DMS114 treated with DMSO at 0.1 percent for 48 hours (cell line): Measurements from ENCODE around the gene UBA1.

Source experiments
- DNase-seq: peaks from one replicate; lab custom pipeline; 2025; ENCODE audit not compliant: unreplicated experiment; lab: John Stamatoyannopoulos, UW

The UBA1 gene

GRCh38 chrX:47227334-47227583 is 33.6 kb downstream of the UBA1 start:
- no peak for DNase-seq

DNA sequence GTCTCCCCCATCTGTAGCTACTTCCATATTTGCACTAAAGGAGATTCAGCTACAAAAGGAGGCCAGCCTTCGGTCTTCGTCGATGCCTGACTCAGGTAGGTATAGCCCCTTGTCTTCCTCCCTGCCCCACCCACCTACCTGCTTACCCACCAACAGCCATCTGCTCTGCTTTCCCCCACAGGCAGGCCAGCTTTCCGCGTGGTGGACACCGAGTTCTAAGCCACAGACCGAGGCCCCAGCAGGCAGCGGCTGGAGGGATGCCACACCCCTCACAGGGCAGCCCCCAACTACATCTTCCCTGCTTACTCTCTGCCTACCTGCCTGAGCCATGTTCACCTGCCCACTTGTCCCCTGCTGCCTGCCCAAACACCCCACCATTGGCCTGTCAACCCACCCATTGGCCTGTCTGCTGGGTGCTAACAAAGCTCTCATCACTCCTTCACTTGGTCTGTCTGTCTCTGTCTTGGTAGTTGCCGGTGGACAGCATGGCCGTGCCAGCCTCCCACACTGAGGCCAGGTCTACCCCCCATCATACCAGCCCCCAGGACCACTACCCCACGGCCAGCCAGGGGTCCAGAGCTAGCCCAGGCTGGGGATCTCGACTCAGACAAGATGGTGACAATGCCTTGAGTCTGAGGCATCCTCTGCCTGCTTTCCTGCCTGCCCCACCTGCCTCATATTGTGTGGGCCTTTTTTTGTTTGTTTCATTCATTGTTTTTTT is 35.1 kb downstream of the UBA1 start:
- no peak for DNase-seq

- DNase-seq: no peak
These were observed 35.8 kb downstream of the UBA1 start for GRCh38 chrX:47229427-47229826.

DNA sequence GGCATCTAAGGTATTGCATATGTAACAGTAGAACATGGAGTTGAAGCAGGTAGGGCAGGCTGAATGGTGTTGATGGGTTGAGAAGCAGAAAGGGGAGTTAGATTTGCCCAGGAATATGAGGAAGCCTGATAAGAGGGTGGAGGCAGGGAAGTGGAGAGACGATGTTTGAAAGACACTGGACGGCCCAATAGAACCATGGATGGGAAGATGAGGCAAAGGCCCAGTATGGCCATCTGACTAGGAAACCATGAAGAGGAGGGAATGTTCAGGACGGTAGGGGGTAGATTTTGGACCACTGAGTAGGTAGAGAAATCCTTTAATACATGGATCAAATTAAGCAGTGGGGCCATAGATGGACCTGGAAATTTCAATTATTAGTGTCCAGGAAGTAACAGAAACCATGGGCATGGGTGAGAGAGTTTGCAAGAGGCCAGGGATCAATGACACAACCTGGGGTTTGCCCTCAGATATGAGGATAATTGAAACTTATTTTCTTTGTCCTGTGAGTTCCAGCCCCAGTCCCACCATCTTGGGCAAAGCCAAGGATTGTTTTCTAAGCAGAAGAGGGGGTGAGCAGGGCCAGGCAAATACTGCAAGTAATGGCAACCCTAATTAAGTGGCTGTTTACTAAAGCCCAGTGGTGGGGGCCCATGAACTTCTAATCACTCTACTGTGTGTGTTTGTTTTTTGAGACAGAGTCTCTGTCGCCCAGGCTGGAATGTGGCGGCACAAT is 36.7 kb downstream of the UBA1 start:
- DNase-seq: no peak

DNA sequence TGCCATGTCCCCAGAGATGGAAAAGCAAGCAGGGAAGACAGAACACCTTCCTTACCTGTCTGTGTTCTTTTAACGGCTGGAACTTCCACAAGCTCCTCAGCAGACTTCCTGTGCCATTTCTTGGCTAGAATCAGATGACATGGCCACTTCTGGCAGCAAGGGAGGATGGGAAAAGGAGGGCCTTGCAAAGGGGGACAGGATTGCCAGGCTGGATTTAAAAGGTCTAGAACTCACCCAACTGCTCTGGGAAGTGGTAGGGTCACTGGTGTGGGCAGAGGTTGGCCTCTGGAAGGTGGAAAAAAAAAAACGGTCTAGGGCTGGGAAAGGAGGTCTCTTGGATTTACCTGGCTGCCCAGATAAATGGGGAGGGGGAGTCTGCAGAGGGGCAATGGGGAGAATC is 37.5 kb downstream of the UBA1 start:
- DNase-seq: no peak

DNA sequence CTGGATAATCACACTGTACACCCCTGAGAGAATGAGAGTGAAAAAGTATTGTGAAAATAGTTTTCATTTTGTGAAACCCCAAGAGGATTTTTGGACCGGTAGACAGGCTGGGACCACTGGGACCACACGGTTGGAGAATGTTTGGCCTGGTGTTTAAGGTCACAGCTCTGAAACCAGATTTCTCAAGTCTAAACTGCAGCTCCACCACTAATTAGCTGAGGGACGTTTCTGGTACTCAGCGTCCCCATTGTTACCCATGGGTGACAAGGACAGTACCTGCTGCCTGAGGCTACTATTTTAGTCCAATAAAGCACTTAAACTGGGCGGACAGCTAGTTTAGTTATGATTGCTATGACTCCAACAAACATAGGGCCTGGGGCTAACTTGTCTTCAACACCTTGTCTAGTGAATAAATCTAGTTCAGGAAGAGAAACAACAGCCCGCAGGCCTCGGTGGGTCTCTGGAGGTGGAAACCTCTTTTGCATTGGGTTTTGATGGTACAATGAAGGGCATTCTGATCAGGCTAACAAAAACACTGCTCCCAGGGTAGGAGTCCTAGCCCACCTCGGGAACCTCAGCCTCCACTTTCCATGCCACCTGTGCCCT is 38.7 kb downstream of the UBA1 start:
- no peak for DNase-seq

DNA sequence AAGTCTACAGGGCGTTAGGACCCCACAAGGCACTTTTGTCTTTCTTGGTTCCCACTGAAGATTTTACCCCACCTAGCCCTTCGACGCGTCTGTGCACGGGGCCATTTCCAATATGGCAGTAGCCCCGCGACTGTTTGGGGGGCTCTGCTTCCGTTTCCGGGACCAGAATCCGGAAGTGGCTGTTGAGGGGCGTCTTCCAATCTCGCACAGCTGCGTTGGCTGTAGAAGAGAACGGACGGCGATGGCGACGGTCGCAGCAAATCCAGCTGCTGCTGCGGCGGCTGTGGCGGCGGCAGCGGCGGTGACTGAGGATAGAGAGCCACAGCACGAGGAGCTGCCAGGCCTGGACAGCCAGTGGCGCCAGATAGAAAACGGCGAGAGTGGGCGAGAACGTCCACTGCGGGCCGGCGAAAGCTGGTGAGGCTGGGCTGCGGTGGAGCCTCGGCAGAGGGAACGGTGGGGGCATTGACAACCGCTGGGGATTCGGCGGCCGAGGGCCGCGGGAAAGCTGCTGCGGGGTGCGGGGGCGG is 39.2 kb downstream of the UBA1 start, which contains the start of gene USP11:
Gene USP11 (plus strand): TSS at position 207 of the 530 bp plus-strand sequence. CDS start 35 bp downstream, at position 242.
- DNase-seq: peak; percentile 31

GRCh38 chrX:47233333-47234113 is 39.9 kb downstream of the UBA1 start:
- peak; percentile 91 for DNase-seq

- no peak for DNase-seq
These were observed 41.0 kb downstream of the UBA1 start for GRCh38 chrX:47234583-47234982.

DNA sequence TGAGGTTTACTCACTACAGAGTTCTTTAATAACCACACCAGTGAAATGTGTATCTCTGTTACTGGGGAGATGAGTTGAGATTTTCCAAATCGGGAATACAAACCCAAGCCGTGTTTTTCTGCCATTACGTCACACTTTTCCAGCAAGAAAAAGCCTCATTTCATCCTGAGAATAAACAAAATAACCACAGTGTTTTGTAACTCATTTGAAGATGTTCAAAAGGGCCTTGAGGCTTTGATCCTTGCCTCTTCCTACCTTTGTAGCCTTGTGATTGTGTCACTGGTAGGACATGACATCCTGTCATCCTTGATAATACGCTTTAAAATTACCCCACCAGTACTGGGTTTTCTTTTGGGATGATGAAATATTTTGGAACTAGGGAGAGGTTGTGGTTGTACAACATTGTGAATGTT is 42.1 kb downstream of the UBA1 start:
- DNase-seq: no peak

- no peak for DNase-seq
These were observed 45.6 kb downstream of the UBA1 start for GRCh38 chrX:47239199-47239598.

DNA sequence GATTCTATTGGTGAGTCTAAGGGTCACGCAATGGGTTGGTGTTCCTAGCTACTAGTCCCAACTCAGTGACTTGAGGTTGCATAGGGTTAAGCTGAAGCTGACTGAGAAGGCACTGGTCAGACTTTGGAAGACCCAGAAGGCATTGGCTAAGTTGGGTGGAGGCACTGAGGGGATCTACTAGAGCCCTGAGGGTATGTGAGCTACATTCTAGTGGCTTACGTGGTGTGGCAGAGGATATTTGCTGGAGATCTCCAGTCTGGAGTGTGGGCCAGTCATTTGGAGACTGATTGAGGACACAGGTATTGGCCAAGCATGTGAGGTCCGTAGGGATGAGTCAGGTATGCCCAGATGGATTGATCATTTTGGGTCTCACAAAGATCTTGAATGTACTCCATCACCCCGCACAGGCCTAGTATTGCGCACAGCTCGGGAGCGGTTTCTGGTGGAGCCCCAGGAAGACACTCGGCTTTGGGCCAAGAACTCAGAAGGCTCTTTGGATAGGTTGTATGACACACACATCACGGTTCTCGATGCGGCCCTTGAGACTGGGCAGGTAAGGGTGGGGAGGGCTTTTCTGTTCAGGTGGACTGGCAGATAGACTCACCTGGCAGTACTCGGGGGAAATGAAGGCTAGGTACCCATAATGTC is 46.4 kb downstream of the UBA1 start:
- no peak for DNase-seq

DNA sequence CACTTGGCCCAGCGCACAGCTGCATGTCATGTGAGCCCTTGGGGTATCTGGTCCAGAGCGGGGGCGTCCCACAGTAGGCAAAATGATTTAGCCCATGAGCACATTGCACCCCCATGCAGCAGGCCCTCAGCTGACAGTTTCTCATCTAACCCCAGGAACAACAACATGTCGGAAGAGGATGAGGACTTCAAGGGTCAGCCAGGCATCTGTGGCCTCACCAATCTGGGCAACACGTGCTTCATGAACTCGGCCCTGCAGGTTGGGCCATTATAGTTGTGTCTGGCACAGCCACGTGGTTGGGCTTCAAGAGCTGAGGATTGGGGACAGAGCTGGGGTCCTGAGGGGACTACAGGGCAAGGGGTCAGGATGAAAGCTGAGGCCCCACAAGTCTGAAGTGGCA is 47.0 kb downstream of the UBA1 start:
- DNase-seq: no peak

DNA sequence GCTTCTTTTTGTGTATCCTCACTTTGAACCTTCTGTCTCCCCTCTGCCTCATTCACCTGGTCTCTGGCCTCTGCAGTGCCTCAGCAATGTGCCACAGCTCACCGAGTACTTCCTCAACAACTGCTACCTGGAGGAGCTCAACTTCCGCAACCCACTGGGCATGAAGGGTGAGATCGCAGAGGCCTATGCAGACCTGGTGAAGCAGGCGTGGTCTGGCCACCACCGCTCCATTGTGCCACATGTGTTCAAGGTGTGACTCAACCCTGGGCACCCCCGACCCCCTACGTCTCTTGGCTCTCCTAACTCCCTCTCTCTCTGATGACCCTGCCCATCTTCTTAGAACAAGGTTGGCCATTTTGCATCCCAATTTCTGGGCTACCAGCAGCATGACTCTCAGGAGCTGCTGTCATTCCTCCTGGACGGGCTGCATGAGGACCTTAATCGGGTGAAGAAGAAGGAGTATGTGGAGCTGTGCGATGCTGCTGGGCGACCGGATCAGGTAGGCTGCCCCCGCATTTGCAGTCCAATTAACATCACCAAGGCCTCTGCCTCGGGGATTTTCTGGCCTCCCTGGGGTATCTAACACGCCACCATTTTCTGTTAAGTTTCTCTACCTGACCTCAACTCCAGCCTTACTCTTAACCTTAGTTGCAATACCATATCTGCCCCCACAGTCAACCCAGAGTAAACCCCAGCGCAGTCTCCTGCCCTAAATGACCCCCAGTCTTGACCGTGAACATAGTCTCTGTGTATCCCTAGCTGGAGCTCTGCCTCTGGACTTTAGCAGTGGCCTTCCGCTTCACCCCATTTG is 47.8 kb downstream of the UBA1 start:
- no peak for DNase-seq

DNA sequence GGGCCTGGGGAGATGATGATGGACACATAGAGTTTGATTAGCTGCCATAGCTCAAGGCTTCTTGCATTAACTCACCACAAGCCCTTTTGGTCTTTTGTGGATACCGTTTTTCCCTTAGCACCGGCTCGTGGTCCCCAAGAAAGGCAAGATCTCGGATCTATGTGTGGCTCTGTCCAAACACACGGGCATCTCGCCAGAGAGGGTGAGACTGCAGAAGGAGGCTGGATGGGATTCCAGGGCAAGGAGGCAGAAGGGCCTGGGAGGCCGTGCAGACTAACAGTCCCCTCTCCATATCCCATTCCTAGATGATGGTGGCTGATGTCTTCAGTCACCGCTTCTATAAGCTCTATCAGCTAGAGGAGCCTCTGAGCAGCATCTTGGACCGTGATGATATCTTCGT is 48.7 kb downstream of the UBA1 start:
- no peak for DNase-seq

GRCh38 chrX:47243351-47243750 is 49.7 kb downstream of the UBA1 start:
- no peak for DNase-seq

DNA sequence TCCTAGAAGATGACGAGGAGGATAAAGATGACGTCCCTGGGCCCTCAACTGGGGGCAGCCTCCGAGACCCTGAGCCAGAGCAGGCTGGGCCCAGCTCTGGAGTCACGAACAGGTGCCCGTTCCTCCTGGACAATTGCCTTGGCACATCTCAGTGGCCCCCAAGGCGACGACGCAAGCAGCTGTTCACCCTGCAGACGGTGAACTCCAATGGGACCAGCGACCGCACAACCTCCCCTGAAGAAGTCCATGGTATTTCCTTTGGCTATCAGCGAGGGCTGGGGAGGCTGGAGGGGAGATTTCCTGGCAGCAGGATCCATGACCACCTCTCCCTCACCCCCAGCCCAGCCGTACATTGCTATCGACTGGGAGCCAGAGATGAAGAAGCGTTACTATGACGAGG is 51.0 kb downstream of the UBA1 start:
- DNase-seq: no peak

DNA sequence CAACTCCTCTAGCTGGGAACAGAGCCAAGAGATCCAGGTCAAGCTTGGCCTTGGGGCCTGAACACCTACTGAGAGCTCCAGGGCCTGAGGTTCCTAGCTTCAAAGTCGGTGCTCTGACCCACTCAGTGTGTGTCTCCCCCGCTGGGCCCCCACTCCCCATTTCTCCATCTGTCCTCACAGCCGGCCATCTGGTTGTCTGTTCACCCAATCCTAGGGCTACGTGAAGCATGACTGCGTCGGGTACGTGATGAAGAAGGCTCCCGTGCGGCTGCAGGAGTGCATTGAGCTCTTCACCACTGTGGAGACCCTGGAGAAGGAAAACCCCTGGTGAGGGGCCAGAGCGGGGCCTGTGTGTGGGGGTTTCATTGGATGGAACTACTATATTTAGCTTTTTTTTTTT is 51.5 kb downstream of the UBA1 start:
- DNase-seq: no peak

DNA sequence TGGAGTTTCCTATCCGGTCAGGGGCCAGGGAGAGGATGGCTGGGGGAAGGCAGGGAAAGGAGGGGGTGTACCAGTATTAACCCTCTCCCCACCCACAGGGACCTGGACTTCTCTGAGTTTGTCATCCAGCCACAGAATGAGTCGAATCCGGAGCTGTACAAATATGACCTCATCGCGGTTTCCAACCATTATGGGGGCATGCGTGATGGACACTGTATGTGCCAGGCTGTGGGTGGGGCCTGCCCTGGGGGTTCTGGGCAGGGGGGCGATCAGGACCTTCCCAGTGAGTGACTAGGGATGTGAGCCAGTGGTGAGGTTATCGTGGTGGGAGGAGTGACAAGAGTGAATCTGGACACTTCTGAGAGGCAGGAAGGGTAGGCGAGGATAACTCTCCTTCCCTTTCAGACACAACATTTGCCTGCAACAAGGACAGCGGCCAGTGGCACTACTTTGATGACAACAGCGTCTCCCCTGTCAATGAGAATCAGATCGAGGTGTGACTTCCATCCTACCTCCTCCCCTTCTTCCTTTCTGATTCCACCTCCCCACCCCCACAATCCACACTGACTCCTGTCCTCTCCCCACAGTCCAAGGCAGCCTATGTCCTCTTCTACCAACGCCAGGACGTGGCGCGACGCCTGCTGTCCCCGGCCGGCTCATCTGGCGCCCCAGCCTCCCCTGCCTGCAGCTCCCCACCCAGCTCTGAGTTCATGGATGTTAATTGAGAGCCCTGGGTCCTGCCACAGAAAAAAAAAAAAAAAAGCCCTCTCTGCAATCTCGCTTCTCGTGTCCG is 53.8 kb downstream of the UBA1 start:
- no peak for DNase-seq
